DOHH2 (cell line): ENCODE measurements around the gene PHGDH.

Source experiments
- EZH2phosphoT487 ChIP-seq: fragments of 200-600 bp; sonication (generic); IDR thresholded peaks from 2 replicates; pipeline ENCODE4 v1.6.1; 2017; ENCODE audit warnings: borderline replicate concordance, mild to moderate bottlenecking, antibody characterized with exemption, low read length, moderate library complexity, mixed read lengths
- TF ChIP-seq, protein P1 (sequence below): fragments of 200-600 bp; sonication (generic); IDR thresholded peaks from one replicate; pipeline ENCODE4 v1.5.1; 2014; ENCODE audit warnings: antibody characterized with exemption, mild to moderate bottlenecking, low read depth, low read length; ENCODE audit not compliant: poor library complexity, severe bottlenecking

- TF ChIP-seq, protein P1, sequence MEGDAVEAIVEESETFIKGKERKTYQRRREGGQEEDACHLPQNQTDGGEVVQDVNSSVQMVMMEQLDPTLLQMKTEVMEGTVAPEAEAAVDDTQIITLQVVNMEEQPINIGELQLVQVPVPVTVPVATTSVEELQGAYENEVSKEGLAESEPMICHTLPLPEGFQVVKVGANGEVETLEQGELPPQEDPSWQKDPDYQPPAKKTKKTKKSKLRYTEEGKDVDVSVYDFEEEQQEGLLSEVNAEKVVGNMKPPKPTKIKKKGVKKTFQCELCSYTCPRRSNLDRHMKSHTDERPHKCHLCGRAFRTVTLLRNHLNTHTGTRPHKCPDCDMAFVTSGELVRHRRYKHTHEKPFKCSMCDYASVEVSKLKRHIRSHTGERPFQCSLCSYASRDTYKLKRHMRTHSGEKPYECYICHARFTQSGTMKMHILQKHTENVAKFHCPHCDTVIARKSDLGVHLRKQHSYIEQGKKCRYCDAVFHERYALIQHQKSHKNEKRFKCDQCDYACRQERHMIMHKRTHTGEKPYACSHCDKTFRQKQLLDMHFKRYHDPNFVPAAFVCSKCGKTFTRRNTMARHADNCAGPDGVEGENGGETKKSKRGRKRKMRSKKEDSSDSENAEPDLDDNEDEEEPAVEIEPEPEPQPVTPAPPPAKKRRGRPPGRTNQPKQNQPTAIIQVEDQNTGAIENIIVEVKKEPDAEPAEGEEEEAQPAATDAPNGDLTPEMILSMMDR, result no peak
- TF ChIP-seq EZH2phosphoT487, result no peak
Measured at GRCh38 chr1:119673171-119673940, 38.4 kb upstream of the PHGDH start.
